ENCODE data around the gene CACNA1E.

Gene CACNA1E

DNA sequence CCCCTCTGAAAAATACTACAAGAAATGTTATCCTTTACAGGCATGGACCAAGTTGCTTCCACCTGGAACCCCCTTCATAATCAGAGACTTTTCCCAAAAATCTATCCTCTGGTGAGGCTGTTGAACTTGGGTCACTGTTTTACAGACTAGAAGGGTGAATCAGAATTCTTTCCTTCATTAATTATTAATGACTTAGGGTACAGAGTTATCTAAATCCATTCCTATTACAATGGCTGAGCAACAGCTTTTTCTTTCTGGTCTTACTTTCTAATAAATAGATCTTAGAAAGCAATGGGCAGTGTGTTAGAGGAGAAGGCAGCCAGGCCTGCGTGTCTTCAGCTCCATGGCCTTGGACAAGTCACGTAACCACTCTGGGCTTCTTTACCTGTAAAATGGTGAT lies 294.0 kb downstream of the CACNA1E start:
- Histone ChIP-seq H3K36me3 (ENCODE audit: control insufficient read depth in 5 of 5, insufficient read depth in 5 of 5, low read length in 5 of 5) (no peaks in the 10 kb centered on the region), H3K9ac (ENCODE audit: low read length in 5 of 5) (no peak overlapping the region), H3K27me3 (ENCODE audit: control insufficient read depth in 5 of 5, insufficient read depth in 4 of 5, low read length in 5 of 5) (peaks cover 0 to 3% (median 0%) of the 10 kb centered on the region in 5 donors), H3K4me3 (ENCODE audit: low read depth in 1 of 5, low read length in 5 of 5) (no peak overlapping the region), H3K9me3 (ENCODE audit: control insufficient read depth in 5 of 5, low read length in 5 of 5) (no peaks in the 10 kb centered on the region), H3K4me1 (ENCODE audit: control insufficient read depth in 5 of 5, insufficient read depth in 5 of 5, low read length in 5 of 5) (no peaks in the 10 kb centered on the region), H3K27ac (ENCODE audit: low read depth, low read length) (no peak overlapping the region)

DNA sequence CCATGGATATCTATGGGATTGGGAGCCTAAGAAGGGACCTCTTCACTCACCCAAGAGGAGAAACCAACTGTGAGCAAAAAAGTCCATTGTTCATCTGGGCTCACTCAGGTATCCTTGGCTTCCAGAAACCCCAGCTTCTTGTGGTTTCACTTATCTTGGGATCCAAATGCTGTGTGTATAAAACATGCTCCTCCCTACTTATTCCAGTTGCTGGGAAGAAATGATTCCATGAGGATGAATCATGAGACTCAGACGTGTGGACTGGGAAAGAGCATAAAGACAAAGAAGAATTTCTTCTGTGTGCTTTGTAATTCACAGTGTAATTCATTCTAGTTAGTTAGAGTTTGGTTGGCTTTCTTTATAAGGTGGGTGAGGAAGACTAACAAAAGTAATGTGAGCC lies 294.5 kb downstream of the CACNA1E start:
- Histone ChIP-seq H3K9me3 (ENCODE audit: control insufficient read depth in 5 of 5, low read length in 5 of 5) (no peaks in the 10 kb centered on the region), H3K36me3 (ENCODE audit: control insufficient read depth in 5 of 5, insufficient read depth in 5 of 5, low read length in 5 of 5) (no peaks in the 10 kb centered on the region), H3K27ac (ENCODE audit: low read depth, low read length) (no peak overlapping the region), H3K4me3 (ENCODE audit: low read depth in 1 of 5, low read length in 5 of 5) (no peak overlapping the region), H3K4me1 (ENCODE audit: control insufficient read depth in 5 of 5, insufficient read depth in 5 of 5, low read length in 5 of 5) (no peaks in the 10 kb centered on the region), H3K27me3 (ENCODE audit: control insufficient read depth in 5 of 5, insufficient read depth in 4 of 5, low read length in 5 of 5) (peaks cover 0 to 3% (median 0%) of the 10 kb centered on the region in 5 donors), H3K9ac (ENCODE audit: low read length in 5 of 5) (no peak overlapping the region)

DNA sequence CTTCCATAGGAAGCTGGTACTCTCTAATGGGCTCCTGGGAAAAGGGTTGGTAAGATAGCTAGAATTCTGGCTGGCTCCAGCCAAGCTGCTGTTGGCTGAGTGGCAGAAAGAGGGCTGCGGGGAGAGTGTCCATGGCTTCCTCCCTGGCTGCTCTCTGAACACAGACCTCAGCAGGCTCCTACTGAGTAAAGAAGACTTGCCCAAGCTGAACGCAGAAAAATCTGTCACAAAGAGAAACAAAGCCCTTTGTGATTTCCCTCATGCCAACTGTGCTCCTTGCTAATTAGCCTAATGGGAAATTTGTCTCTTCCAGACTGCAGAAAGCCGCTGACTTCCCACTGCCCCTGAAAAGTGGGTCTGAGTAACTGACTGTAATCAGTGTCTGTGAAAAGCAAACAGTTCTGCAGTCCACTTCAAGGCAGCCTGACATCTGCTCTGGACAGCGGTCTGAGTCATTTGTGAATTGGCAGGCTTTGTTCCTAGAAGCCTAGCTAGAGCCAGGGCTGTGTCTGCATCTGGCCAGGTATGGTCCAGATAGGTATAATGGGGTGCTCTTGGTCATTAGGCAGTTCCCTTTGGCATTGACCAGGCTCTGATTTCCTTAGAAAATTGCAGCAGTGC lies 295.4 kb downstream of the CACNA1E start:
- no peaks in the 10 kb centered on the region for H3K36me3 ChIP-seq (ENCODE audit: control insufficient read depth in 5 of 5, insufficient read depth in 5 of 5, low read length in 5 of 5)
- peaks cover 0 to 3% (median 0%) of the 10 kb centered on the region in 5 donors for H3K27me3 ChIP-seq (ENCODE audit: control insufficient read depth in 5 of 5, insufficient read depth in 4 of 5, low read length in 5 of 5)
- H3K4me3 ChIP-seq (ENCODE audit: low read depth in 1 of 5, low read length in 5 of 5): no peak overlapping the region
- H3K9me3 ChIP-seq (ENCODE audit: control insufficient read depth in 5 of 5, low read length in 5 of 5): no peaks in the 10 kb centered on the region
- no peak overlapping the region for H3K27ac ChIP-seq (ENCODE audit: low read depth, low read length)
- H3K9ac ChIP-seq (ENCODE audit: low read length in 5 of 5): no peak overlapping the region
- no peaks in the 10 kb centered on the region for H3K4me1 ChIP-seq (ENCODE audit: control insufficient read depth in 5 of 5, insufficient read depth in 5 of 5, low read length in 5 of 5)

DNA sequence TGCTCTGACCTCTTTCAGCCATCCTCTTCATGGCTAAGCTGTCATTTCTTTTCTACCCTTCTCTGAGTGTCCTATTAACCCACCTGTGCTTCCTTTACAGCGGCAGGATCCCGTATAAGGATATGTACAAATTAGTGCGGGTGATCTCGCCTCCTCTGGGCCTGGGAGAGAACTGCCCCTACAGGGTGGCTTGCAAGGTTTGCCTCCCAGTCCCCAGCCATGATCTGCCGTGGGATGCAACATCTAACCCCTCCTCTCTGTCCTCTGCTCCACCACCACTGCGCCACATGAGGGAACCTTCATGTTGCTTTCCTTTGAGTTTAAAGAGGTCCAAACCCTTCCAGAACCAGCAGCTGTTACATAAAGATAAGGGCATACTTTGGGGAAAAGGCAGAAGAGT lies 296.0 kb downstream of the CACNA1E start:
- Histone ChIP-seq H3K4me3 (ENCODE audit: low read depth in 1 of 5, low read length in 5 of 5) (no peak overlapping the region), H3K27ac (ENCODE audit: low read depth, low read length) (no peak overlapping the region), H3K9ac (ENCODE audit: low read length in 5 of 5) (no peak overlapping the region), H3K27me3 (ENCODE audit: control insufficient read depth in 5 of 5, insufficient read depth in 4 of 5, low read length in 5 of 5) (peaks cover 0 to 3% (median 0%) of the 10 kb centered on the region in 5 donors), H3K4me1 (ENCODE audit: control insufficient read depth in 5 of 5, insufficient read depth in 5 of 5, low read length in 5 of 5) (no peaks in the 10 kb centered on the region), H3K9me3 (ENCODE audit: control insufficient read depth in 5 of 5, low read length in 5 of 5) (no peaks in the 10 kb centered on the region), H3K36me3 (ENCODE audit: control insufficient read depth in 5 of 5, insufficient read depth in 5 of 5, low read length in 5 of 5) (no peaks in the 10 kb centered on the region)

DNA sequence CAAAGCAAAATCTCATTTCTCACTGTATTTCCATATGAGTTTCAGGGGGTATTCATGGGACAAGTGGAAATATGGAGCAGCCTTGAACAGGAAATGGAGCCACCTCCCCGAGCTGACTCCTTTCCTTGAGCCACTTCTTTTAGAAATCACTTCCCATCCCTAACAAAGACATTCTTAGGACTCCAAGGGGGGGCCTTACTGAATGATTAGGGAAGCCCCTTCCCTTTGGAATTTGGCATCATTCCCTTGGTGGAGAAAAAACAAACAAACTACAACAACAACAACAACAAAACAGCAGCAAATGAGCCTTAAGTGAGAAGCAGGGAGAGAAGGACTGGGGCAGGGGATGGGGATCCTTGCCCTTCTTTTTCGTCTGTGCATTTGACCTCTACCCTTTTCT lies 299.9 kb downstream of the CACNA1E start:
- Histone ChIP-seq H3K4me1 (ENCODE audit: control insufficient read depth in 5 of 5, insufficient read depth in 5 of 5, low read length in 5 of 5) (no peaks in the 10 kb centered on the region), H3K9me3 (ENCODE audit: control insufficient read depth in 5 of 5, low read length in 5 of 5) (no peaks in the 10 kb centered on the region), H3K27me3 (ENCODE audit: control insufficient read depth in 5 of 5, insufficient read depth in 4 of 5, low read length in 5 of 5) (no peaks in the 10 kb centered on the region), H3K27ac (ENCODE audit: low read depth, low read length) (no peak overlapping the region), H3K4me3 (ENCODE audit: low read depth in 1 of 5, low read length in 5 of 5) (no peak overlapping the region), H3K36me3 (ENCODE audit: control insufficient read depth in 5 of 5, insufficient read depth in 5 of 5, low read length in 5 of 5) (no peaks in the 10 kb centered on the region), H3K9ac (ENCODE audit: low read length in 5 of 5) (no peak overlapping the region)

DNA sequence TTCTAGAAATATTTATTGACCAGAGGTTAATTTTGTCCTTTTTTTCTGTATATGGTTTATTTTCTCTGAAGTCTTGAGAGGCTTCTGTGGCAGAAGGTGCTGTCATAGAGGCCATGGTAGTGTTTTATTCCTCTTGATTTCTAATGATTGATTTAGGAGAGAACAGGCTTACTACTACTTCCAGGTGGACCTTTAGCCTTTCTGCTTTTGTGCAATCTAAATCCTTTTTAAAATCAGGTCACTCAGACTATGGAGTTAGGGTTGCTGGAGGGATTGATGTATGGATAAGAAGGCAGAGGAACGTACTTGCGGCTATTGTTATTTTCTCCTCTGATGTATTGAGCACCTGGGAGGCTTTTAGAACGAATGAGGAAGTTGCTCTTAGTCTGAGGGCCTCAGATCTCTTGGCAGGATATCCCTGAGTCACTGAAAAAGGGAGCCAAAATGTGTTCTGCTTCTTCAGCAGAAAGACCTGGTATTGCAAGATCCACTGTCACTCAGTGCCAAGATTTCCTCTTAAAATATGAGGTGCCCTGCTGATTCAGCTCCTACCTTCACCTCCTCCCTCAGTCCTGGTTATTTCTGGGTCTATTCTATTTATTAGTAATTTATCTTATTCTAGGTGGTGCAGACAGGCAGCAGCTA lies 300.8 kb downstream of the CACNA1E start:
- no peaks in the 10 kb centered on the region for H3K4me1 ChIP-seq (ENCODE audit: control insufficient read depth in 5 of 5, insufficient read depth in 5 of 5, low read length in 5 of 5)
- no peak overlapping the region for H3K27ac ChIP-seq (ENCODE audit: low read depth, low read length)
- H3K9ac ChIP-seq (ENCODE audit: low read length in 5 of 5): no peak overlapping the region
- H3K9me3 ChIP-seq (ENCODE audit: control insufficient read depth in 5 of 5, low read length in 5 of 5): no peaks in the 10 kb centered on the region
- H3K4me3 ChIP-seq (ENCODE audit: low read depth in 1 of 5, low read length in 5 of 5): no peak overlapping the region
- H3K36me3 ChIP-seq (ENCODE audit: control insufficient read depth in 5 of 5, insufficient read depth in 5 of 5, low read length in 5 of 5): no peaks in the 10 kb centered on the region
- H3K27me3 ChIP-seq (ENCODE audit: control insufficient read depth in 5 of 5, insufficient read depth in 4 of 5, low read length in 5 of 5): no peaks in the 10 kb centered on the region

DNA sequence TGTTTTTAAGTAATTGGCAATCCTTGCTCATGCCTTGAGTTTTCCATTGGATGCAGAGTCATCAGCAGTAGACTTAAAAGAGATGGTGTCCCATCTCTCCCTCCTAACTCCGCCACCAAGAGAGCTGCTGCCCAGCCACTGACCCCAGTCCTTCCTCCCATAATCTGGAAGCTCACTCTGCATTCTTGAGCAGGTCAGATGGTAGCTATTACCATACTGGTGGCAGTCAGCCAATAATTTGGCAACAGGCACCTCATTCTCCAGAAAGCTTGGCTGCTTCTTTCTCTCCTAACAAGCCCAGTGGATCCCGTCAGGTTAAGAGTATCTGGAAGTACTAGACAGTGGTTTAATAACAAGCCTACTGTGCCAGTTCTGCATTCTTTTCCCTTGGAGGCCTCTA lies 306.1 kb downstream of the CACNA1E start:
- no peaks in the 10 kb centered on the region for H3K9me3 ChIP-seq (ENCODE audit: control insufficient read depth in 5 of 5, low read length in 5 of 5)
- H3K36me3 ChIP-seq (ENCODE audit: control insufficient read depth in 5 of 5, insufficient read depth in 5 of 5, low read length in 5 of 5): no peaks in the 10 kb centered on the region
- H3K27me3 ChIP-seq (ENCODE audit: control insufficient read depth in 5 of 5, insufficient read depth in 4 of 5, low read length in 5 of 5): peaks cover 0 to 2% (median 0%) of the 10 kb centered on the region in 5 donors
- no peak overlapping the region for H3K4me3 ChIP-seq (ENCODE audit: low read depth in 1 of 5, low read length in 5 of 5)
- no peak overlapping the region for H3K9ac ChIP-seq (ENCODE audit: low read length in 5 of 5)
- H3K27ac ChIP-seq (ENCODE audit: low read depth, low read length): no peak overlapping the region
- H3K4me1 ChIP-seq (ENCODE audit: control insufficient read depth in 5 of 5, insufficient read depth in 5 of 5, low read length in 5 of 5): peaks cover 0 to 9% (median 0%) of the 10 kb centered on the region in 5 donors

DNA sequence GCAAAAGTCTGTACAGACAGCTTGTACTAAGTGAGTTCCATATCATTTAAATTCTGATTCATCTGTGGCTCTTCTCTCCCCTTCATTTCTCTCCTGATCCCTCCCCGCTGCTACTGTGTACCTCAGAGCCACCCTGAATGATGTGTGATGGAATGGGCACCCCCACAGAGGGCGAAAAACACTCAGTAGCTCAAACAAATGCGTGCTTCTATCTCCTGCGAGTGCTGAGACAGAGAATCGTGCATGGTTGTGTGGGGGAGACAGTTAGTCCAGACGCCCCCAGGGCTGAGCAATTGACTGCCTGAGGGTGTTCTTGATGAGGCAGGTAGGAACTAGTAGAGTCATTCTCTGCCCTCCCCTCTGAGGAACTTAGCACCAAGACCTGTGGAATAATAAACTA lies 308.4 kb downstream of the CACNA1E start:
- peaks cover 0 to 2% (median 0%) of the 10 kb centered on the region in 5 donors for H3K27me3 ChIP-seq (ENCODE audit: control insufficient read depth in 5 of 5, insufficient read depth in 4 of 5, low read length in 5 of 5)
- no peaks in the 10 kb centered on the region for H3K36me3 ChIP-seq (ENCODE audit: control insufficient read depth in 5 of 5, insufficient read depth in 5 of 5, low read length in 5 of 5)
- peaks cover 0 to 9% (median 0%) of the 10 kb centered on the region in 5 donors for H3K4me1 ChIP-seq (ENCODE audit: control insufficient read depth in 5 of 5, insufficient read depth in 5 of 5, low read length in 5 of 5)
- no peak overlapping the region for H3K9ac ChIP-seq (ENCODE audit: low read length in 5 of 5)
- no peak overlapping the region for H3K4me3 ChIP-seq (ENCODE audit: low read depth in 1 of 5, low read length in 5 of 5)
- peaks cover 0 to 5% (median 2%) of the 10 kb centered on the region in 5 donors for H3K9me3 ChIP-seq (ENCODE audit: control insufficient read depth in 5 of 5, low read length in 5 of 5)
- H3K27ac ChIP-seq (ENCODE audit: low read depth, low read length): no peak overlapping the region

DNA sequence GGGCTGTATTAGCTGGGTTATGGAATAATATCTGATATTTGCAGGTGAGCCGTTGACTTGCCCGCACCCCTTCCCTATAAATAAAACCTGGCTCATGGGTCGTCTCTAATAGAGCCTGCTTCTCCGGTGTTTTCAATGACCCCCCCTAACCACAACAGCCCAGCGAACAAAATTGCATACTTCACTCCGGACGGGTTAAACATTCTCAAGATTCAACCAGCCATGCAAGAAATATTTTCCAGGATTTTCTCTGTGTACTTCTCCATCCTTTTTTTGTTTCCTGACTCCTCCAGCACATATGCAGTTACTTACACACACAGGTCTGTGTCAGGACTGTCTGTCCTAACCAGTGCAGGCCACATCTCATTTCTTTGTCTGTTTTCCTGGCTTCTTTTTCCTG lies 310.5 kb downstream of the CACNA1E start:
- peaks cover 0 to 5% (median 2%) of the 10 kb centered on the region in 5 donors for H3K9me3 ChIP-seq (ENCODE audit: control insufficient read depth in 5 of 5, low read length in 5 of 5)
- peaks cover 0 to 5% (median 0%) of the 10 kb centered on the region in 5 donors for H3K27me3 ChIP-seq (ENCODE audit: control insufficient read depth in 5 of 5, insufficient read depth in 4 of 5, low read length in 5 of 5)
- no peaks in the 10 kb centered on the region for H3K36me3 ChIP-seq (ENCODE audit: control insufficient read depth in 5 of 5, insufficient read depth in 5 of 5, low read length in 5 of 5)
- H3K4me1 ChIP-seq (ENCODE audit: control insufficient read depth in 5 of 5, insufficient read depth in 5 of 5, low read length in 5 of 5): peaks cover 0 to 9% (median 0%) of the 10 kb centered on the region in 5 donors
- H3K4me3 ChIP-seq (ENCODE audit: low read depth in 1 of 5, low read length in 5 of 5): no peak overlapping the region
- no peak overlapping the region for H3K27ac ChIP-seq (ENCODE audit: low read depth, low read length)
- no peak overlapping the region for H3K9ac ChIP-seq (ENCODE audit: low read length in 5 of 5)

DNA sequence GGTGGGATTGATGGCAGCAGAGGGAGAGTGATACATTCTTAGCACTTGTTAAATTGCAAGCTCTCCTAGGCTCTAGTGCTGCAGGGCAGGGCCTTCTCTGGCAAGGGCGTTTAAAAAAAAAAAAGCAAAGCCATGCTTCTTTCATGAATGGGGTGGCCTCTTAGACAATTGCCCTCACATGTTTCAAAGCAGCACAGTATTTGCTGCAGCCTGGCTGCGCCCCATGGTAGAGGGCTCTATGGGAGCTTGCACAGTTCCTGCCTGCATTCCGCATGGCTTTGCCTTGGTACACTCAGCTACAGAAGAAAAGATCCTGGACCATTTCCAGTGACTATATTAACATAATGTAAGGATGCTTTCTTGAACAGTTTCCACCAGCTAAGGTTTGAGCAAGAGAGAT lies 311.0 kb downstream of the CACNA1E start:
- peaks cover 0 to 5% (median 2%) of the 10 kb centered on the region in 5 donors for H3K9me3 ChIP-seq (ENCODE audit: control insufficient read depth in 5 of 5, low read length in 5 of 5)
- no peak overlapping the region for H3K27ac ChIP-seq (ENCODE audit: low read depth, low read length)
- no peaks in the 10 kb centered on the region for H3K36me3 ChIP-seq (ENCODE audit: control insufficient read depth in 5 of 5, insufficient read depth in 5 of 5, low read length in 5 of 5)
- H3K9ac ChIP-seq (ENCODE audit: low read length in 5 of 5): no peak overlapping the region
- no peak overlapping the region for H3K4me3 ChIP-seq (ENCODE audit: low read depth in 1 of 5, low read length in 5 of 5)
- peaks cover 0 to 5% (median 0%) of the 10 kb centered on the region in 5 donors for H3K27me3 ChIP-seq (ENCODE audit: control insufficient read depth in 5 of 5, insufficient read depth in 4 of 5, low read length in 5 of 5)
- H3K4me1 ChIP-seq (ENCODE audit: control insufficient read depth in 5 of 5, insufficient read depth in 5 of 5, low read length in 5 of 5): peaks cover 0 to 7% (median 0%) of the 10 kb centered on the region in 5 donors

All from subcutaneous abdominal adipose tissue (tissue), 5 donors.